HG02798 (cell line): Measurements from ENCODE around the gene CPEB3.

Experiments used
- ATAC-seq: cut with Tn5 transposase; IDR thresholded peaks from one replicate; pipeline ENCODE4 v1.9.1; 2021; ENCODE audit warnings: mild to moderate bottlenecking; ENCODE audit not compliant: unreplicated experiment, poor library complexity

The CPEB3 gene

GRCh38 chr10:92110039-92110794 is 180.7 kb downstream of the CPEB3 start:
- ATAC-seq: no peak

- no peak for ATAC-seq
Observed at GRCh38 chr10:92108747-92109146, 182.1 kb downstream of the CPEB3 start.

GRCh38 chr10:92108120-92108519 is 182.8 kb downstream of the CPEB3 start:
- ATAC-seq: no peak

- no peak for ATAC-seq
Observed at GRCh38 chr10:92103376-92104090, 187.3 kb downstream of the CPEB3 start.

GRCh38 chr10:92102601-92103213 is 188.2 kb downstream of the CPEB3 start:
- ATAC-seq: no peak

- no peak for ATAC-seq
Observed at GRCh38 chr10:92094960-92095359, 195.9 kb downstream of the CPEB3 start.

- peak; percentile 60 for ATAC-seq
Observed at GRCh38 chr10:92091965-92092364, 198.9 kb downstream of the CPEB3 start.

- peak; percentile 94 for ATAC-seq
Observed at GRCh38 chr10:92087750-92088395, 203.0 kb downstream of the CPEB3 start.

- no peak for ATAC-seq
Observed at GRCh38 chr10:92082583-92083280, 208.1 kb downstream of the CPEB3 start.

- no peak for ATAC-seq
Observed at GRCh38 chr10:92081641-92082040, 209.2 kb downstream of the CPEB3 start.

GRCh38 chr10:92080244-92080643 is 210.6 kb downstream of the CPEB3 start:
- no peak for ATAC-seq

GRCh38 chr10:92079003-92079402 is 211.9 kb downstream of the CPEB3 start:
- no peak for ATAC-seq

GRCh38 chr10:92076722-92077121 is 214.2 kb downstream of the CPEB3 start:
- no peak for ATAC-seq

- no peak for ATAC-seq
Observed at GRCh38 chr10:92075829-92076228, 215.0 kb downstream of the CPEB3 start.

- no peak for ATAC-seq
Observed at GRCh38 chr10:92074126-92074887, 216.6 kb downstream of the CPEB3 start.

GRCh38 chr10:92068900-92069299 is 222.0 kb downstream of the CPEB3 start:
- ATAC-seq: no peak

- no peak for ATAC-seq
Observed at GRCh38 chr10:92066386-92066785, 224.5 kb downstream of the CPEB3 start.

GRCh38 chr10:92064506-92064905 is 226.4 kb downstream of the CPEB3 start:
- ATAC-seq: no peak

- ATAC-seq: no peak
Observed at GRCh38 chr10:92062273-92062672, 228.6 kb downstream of the CPEB3 start.

- ATAC-seq: no peak
Observed at GRCh38 chr10:92054807-92055206, 236.1 kb downstream of the CPEB3 start.
